Activated CD4-positive, alpha-beta T cell treated with anti-CD3 and anti-CD28 coated beads for 24 hours (primary cell): Measurements from ENCODE around the gene PPARGC1A.

ENCODE experiments used
- DNase-seq, 2 donors: peaks; one replicate each; pipeline ENCODE4 v3.0.0-alpha.2; 2020; ENCODE audit warnings: low read depth in 2 of 2

Gene PPARGC1A

DNA sequence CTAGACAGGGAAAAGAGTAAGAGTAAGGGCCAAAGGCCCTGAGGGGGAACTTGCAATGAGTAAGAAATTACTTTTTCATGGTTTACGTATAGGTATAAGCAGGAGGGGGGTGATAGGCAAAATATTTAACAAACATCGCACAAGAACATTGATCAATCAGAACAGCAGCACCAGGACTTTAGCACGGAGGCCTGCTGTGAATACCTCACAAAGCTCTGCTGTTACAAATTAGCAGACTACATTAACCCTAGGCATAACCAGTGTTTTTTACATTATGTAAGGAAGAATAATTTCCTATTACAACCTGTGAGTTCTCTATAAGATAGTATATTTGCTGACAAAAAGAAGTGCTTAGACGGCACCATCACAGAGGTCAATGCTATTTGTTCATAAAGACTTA is 44.9 kb downstream of the PPARGC1A start:
- DNase-seq = no peak

DNA sequence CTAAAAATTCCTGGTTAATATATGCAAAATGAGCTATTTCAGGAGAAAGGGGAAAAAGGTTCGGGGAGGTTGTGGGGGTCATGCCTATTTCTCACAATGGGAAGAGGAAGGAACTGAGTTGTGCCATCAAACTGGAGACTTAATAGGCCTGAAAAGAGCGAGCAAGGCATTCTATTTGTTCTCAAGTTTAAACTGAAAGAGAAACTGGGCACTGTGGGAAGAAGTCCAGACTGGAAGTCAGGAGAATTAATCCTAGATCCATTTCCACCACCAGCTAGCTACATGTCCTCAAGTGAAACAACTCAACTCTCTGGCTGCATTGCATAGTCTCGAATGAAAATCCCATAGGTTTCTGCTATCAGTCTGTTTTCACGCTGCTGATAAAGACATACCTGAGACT is 50.6 kb downstream of the PPARGC1A start:
- DNase-seq = no peak

DNA sequence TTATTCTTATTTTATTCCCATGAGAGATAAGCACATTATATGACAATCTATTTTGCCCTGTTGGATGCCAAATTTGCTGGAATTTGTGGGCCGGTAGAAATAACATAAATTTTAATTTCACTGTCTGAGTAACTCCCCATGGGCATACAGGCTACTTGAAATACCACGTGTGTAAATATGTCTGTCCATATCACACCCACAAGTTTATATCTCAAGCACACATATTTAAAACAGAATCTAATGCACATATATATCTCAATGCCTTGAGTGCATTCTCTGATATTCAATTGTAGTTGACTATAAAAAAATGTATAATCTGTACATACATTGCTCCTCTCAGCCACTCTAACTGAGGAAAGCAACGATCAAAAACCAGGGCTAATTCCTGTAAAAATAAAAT is 51.2 kb downstream of the PPARGC1A start:
- DNase-seq = no peak

DNA sequence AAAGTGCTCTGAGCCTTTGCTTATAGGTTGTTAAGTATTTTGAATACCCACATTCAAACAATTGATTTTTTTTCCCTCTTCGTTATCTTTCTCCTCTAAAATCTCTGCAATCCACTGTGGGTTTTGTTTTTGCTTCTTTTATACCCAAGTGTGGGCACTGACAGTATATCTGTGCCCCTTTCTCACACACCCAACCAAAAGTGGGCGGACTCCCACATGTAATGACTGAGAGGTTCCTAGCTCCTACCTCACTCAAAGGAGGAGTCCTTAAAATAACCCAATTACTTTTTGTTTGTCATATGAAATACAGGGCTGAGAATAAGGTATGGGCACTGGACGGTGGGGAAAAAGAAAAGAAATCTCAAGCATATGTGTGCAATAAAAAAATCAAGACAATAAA is 51.7 kb downstream of the PPARGC1A start:
- DNase-seq = no peak

DNA sequence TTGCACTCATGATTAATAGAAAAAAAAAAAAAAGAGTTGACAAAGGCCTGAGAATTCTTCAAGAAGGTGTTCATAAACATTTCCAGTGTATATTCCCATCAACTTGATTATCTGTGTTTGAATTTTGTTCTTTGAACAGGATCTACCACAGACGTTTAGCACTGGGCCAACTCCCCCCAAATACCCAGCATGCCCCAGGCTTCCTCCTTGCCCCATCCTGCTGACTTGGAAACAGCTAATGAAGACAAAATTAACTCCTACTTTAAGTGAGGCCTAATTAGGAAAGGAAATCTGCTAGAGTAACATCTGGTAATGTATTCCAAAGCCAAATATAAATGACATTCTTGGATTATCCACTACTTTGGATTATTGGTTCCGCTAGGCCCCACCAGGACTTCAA is 52.5 kb downstream of the PPARGC1A start:
- no peak for DNase-seq

DNA sequence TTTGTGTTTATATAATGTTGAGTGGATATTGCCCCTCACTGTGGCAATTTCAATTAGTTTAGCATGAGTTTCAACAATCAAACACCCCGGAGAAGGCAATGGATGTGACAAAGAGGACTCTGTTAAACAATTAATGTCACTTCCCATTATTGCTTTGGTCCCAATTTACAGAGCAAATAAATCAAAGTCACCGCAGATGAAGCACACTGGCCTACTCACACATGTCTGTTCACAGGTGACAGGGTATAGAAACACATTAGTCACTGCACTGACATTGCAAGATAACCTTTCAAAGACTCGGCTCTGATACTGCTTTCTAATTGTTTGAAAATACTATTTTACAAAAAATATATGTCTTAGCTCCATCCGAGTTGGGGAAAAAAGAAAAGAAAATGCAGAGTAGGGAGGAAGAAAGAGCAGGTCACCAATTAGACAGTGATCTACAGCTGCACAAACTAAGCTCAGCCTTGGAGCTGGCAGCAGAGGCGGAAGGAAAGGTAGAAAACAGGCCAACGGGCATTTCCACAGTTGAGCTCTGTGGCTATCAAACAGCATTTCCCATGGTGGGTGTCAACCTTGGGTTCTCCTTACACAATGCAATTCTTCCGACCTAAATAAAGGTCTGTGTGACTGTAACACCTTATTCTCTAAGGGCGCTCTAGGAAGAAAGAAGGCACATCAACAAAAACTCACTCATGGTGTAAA is 53.9 kb downstream of the PPARGC1A start:
- DNase-seq = no peak

DNA sequence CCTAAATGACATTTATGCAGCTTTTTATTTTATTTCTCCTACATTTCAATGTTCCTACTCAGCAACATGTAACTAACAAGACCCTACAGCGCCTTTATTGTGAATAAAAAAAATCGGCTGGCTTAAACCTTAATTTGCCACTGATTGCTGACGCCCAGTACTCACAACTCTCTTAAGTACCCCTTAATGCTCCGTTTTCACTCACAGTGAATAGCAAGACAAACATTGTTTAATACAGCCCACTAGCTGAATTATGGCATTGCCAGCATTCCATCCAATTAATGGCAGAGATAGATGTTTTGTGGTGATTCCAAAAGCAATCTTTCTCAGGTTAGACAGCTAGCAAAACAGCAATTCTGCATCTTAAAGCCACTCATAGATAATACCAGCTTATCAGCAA is 61.1 kb downstream of the PPARGC1A start:
- no peak for DNase-seq

DNA sequence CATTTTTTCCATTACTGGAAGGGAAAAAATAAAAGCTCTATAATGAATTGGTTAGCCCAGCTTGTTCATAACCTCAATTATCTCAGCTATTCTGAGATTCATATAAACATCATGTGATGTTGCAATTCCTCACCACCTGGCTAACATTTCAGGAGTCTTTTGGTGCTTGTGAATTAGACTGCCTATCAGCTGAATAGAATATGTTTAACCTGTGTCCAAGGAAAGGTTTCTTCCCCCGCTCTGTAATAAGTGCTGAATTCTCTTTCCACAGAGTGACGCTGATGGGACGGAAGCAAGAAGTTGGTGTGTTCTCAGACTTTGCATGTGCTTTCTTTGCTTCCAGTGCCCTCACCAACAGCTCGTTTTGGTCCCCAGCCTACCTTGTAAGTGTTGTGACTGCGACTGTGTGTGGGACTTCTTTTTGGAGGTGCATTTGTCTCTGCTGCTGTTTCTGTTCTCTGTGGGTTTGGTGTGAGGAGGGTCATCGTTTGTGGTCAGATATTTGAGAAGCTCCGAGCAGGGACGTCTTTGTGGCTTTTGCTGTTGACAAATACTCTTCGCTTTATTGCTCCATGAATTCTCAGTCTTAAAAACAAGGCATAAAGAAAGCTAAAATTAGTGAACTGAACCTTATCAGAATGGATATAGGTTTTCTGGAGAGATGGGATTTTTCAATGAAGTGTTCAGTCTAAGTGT is 61.7 kb downstream of the PPARGC1A start:
- no peak for DNase-seq

DNA sequence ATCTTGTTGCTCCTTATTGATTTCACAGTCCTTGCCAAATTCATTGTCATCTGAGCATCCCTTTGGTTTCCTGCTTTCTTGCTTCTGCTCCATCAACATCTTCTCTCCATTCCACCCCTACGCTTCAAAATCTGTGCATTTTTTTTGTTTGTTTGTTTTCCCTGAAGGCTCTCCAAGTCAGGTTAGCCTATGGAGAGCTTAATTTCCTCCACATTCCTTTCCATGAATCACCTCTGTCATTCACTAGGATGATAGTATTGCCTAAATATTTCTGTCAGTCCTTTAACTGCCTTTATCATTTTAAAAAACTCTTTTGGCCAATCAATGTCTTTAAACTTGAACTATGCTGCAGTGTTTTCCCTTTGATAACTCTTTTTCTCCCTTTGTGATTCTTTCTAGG is 67.7 kb downstream of the PPARGC1A start:
- no peak for DNase-seq

DNA sequence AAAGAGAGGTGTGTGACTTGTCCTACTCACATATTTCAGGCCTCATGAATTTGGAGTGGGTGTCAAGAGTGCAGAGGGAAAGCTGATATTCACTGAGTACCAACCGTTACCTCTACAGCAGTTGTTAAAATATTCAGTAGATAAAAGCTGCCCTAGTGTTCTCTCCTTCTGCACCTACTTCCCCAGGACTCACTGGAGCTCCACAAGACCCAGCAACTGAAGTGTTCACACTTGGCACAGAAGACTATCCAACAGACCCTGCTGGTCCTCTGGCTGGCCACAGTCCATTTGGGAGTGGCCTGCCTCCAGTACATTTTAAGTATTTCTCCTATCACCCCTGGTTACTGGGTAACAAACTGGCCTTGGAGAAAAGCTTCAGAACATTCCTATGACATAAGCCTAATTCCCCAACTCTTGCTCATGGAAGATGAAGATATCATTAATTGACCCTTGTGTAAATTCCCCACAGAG is 70.8 kb downstream of the PPARGC1A start:
- no peak for DNase-seq

DNA sequence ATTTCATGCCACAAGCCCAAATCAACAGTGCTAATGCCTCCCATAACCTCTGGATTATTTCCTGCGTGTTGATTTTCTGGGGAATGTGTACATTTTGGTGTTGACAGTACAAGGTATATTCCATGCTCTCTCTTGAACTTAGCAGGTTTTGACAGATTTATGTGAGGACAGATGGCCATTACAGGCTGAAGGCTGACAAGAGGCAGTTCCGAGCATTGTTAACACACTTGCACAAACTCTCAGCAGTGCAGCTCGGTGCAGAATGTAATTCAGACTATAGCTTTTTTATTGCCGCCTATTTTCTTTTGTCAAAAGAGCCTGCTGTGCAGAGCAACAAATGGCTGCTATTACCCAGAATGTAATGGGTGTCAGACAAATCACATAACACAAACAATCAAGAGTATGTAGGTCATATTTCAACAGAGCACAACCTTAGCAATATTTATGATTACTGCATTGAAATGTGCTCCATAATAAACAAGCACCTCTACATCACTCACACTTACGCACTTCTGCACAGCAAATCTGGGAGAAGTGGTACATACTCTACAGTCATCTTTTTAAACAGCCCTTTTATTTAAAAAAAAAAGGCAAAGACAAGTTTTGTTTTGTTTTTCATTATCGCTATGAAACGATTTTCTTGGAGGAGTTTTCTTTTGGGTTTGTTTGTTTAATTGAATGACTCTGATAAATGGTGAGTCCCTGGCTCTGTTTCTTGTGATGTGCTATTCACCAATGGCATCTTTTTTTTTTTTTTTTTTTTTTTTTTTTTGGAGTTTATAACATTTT is 71.6 kb downstream of the PPARGC1A start:
- no peak for DNase-seq

DNA sequence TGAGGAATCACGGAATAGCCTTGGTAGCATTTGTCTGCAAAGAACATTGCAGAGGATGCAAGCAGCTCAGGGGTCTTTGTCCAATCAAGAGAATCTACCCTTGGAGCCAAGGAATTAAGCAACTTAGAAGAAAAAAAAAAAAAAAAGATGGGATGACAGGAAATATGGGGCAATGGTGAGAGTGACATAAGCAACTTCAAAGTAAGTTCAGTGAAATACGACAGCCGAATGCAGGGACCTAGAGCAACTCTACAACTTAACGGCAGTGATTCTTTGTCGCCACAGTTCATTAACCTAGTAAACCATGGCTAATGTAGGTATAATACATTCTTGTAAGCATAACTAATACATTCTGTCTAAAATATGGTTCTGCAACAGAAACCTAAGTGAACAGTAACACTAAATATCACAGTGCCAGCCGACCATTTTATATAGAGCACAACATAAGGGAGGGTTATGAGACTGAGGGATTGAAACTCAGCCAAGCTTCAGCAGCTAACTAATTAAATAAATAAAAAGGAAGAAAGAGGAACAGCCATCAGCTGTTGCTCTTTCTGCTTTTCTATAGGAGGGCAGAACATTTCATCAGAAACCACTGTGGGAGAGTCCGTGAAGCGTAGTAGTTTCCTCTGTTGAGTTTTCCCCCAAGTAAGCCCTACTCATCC is 74.7 kb downstream of the PPARGC1A start:
- no peak for DNase-seq

DNA sequence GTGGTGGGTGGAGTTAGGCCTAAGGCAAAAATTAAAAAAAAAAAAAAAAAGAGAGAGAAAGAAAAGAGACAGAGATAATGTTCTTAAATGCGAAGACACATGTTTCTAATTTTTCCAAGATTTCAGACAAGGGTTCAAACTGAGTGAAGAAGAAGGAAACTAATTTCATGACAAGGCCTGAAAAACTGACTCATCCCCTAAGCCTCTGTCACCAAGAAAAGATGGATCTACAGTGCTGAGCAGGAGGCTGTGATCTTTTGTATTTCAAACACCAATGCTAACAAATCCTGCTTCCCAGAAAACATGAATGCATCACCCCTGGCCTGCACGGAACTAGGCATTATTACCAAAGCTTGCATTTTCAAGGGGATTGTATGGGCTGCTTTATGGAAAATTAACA is 75.3 kb downstream of the PPARGC1A start:
- no peak for DNase-seq

DNA sequence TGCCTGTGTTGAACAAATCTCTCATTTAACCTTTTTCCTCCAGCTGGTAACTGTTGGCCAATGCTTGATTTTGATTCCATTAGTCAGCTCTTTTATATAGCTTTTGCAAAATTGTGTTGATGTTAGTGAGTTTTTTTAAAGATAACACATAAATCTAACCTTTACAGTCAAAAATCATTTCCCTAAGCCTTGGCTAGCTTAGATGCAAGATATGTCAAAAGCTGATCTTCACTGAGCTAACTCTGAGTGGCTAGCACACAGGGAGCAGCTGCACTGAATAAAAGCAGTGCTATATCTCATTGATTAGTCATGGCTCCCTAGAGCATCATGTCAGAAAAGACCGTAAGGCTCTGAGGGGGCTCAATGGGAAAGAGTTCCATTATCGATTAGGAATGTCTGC is 78.7 kb downstream of the PPARGC1A start:
- DNase-seq = no peak

DNA sequence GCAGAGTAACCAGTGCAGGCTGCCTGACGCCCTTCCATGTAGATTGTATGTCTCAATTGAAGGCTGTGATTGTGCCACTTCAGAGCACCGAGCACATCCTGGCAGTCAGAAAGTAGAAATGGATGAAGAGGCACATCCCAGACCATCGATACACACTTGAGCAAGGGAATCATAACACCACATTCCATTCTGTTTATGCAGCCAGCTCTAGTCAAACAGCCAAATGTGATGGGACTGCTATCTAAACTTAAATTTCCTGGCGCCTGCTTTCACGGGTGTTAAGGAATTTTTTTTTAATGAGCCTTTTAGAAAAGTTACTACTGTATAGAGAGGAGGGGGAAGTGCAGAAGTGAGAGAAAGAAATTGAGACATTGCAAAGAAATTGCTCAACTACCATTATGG is 84.4 kb downstream of the PPARGC1A start:
- DNase-seq = no peak

DNA sequence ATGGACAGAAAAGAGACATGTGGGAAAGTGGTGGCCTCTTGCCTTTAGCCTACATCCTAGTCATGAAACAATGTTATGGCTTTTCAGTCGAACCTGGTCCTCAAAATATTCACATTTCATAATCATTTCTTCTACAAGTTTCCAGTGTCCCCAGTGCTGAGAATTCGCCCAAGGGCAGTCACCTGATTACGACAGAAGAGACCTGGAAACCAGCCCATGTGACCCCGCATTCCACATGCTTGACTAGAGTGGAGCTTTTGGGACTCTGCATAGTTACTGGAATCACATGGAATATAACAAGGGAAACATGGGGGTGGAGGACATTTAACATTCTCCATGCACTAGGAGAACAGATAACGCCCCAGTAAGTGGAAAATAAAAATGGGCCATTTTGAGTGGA is 100.1 kb downstream of the PPARGC1A start:
- DNase-seq = no peak

DNA sequence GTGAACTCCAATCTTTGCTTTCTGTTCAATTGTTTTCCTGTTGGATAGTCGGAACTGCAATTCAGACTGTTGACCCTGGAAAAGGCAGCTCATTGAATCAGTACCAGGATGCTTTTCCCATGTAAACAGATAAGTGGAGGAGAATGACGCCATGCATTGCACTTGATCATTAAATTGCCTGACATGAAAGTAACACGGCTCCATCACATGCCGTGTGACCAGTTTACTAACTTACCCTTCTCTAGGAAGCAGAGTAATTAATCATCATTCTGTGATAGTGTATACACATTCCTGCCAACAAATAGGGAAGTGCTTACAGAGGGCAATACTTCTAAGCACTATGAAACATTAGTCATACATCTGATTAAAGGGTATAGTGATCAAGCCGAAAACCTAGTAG is 101.4 kb downstream of the PPARGC1A start:
- no peak for DNase-seq

DNA sequence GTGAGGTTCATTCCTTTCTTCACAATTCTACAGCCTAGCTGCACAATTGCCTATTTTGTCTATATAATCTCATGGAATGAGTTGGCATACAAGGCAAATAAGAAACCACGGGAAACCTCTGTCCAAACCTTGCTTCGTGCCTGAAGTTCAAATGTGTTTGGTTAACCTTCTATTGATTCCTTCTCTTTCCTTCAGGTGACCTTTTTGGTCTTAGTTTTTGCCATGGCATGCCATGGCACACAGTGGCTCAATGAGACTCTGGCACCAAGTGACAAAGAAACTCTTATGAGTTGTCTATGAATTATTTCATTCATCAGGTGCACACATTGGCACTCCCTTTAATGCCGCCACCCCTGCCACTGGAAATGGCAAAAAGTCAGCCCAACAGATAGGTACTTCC is 101.8 kb downstream of the PPARGC1A start:
- DNase-seq = no peak

DNA sequence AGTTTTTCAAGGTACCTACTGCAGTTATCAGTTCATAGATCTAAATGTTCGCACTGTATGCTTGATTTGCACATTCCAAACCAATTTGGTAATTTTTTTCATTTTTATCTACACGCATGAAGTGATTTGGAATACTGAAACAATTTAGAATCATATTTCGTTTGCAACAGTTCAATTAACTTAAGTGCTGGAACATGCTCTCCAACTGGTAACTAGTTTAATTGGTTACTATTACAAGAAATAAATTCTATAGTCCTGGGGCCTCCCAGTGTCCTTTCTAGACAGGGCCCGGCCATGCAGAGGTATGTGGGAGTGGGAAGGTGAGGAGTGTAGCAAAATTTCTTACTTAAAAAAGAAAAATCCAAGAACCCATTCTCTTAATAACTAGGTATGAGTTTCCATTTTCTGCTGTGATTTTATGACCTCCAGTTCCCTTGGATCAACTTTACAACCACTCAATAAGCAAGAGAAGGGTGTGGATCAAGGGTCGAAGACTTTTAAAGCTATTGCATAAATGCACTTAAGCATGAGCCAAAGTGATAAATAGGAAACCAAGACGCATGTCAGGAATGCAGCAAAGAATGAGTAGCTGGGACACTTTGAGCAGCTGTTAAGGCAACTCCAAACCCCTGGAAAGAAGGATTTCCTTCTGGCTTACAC is 106.9 kb downstream of the PPARGC1A start:
- no peak for DNase-seq

DNA sequence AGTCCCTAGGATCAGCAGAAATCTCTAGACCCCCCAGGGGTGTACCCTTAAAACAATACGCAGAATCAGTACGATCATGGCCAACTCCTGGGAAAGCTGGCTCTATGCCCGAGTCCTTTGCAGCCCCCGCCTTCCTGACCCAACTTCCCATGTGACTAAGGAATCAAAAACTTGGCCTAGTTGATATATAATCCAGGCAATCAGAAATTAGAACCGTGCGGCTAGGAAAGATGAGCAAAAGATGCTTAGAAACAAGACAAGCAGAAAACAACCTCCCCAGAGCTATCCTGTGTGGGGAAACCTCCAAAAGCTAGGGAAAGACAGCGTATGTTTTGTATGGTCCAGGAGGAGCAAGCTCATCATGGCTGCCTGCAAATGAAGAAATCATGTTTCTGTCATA is 110.0 kb downstream of the PPARGC1A start:
- no peak for DNase-seq

DNA sequence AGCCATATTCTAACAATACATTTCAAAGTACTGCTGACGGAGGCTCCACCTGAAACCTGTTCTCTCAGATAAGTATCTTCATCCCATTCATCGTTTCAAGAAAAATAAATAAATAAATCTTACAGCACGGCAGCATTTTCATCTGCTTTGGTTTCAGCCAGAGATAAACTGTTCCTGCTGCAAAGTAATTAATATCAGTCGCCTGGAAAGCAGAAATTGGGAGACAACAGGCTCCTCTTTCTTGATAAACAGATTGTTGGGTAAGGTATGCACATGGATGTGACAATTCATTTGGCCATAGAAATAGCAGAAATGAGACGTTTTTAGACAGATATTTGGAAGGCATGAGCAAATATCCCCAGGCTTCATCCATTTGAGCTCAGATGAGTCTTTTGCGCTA is 110.4 kb downstream of the PPARGC1A start:
- no peak for DNase-seq

DNA sequence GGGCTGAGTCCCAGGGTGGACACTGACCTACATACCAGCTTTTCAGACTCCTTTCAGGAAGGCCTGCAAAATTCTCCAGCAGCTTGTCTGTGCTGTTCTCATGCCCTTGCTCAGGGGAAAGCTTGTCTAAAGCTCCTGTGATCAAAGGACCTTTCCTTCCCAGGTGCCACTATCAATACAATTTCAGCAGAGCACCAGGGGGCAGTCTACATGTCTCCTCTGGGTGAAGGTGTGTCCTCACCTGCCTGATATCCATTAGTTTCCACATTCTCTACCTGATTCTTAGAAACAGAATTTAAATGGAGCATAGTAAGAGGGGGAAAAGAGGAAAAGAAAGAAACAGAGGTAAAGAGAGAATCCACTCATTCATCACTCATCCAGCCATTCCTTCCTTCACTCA is 114.2 kb downstream of the PPARGC1A start:
- DNase-seq = no peak
